IMR-90 (cell line): Measurements from ENCODE around the gene COX6A1. TPM values are rescaled to one million over a fixed set of nuclear protein-coding genes. Genes with fewer than 3 reads are reported as not detected.

Source experiments
- ATAC-seq: fragments of 200-7000 bp; cut with Tn5 transposase; 2 replicates; pipeline ENCODE4 v1.9.1; 2020; ENCODE audit warnings: low read depth, mild to moderate bottlenecking, moderate library complexity
- BruUV-seq: library from RNA; stranded (reverse); fragments of 400-500 nt; replicated peaks from 2 replicates; lab custom pipeline; 2021; lab: Mats Ljungman, UMichigan
- CTCF ChIA-PET: fragments of 300-600 bp; formaldehyde crosslinking; extraction: SDS; loops from one replicate; lab custom pipeline; 2021; ENCODE audit warnings: antibody characterized with exemption; lab: Yijun Ruan, JAX
- POLR2A ChIA-PET: fragments of 300-600 bp; sonication (Branson Sonifier 250); formaldehyde crosslinking; loops from one replicate; lab custom pipeline; 2022; ENCODE audit warnings: antibody characterized with exemption; ENCODE audit not compliant: unreplicated experiment; lab: Charles Lee
- DNase-seq: peaks from one replicate; pipeline ENCODE4 v3.0.0; 2013
- H2AFZ ChIP-seq: replicated peaks from 2 replicates; pipeline ENCODE3; 2013; ENCODE audit warnings: low read length, mild to moderate bottlenecking; ENCODE audit not compliant: poor library complexity
- H2AK5ac ChIP-seq: 2 replicates; pipeline ENCODE4 v1.6.1; 2013; ENCODE audit warnings: low read depth, low read length, inconsistent platforms
- H2AK9ac ChIP-seq: replicated peaks from 2 replicates; pipeline ENCODE3; 2013; ENCODE audit warnings: mild to moderate bottlenecking, low read depth, low read length, moderate library complexity; ENCODE audit not compliant: poor library complexity
- H2BK120ac ChIP-seq: 2 replicates; pipeline ENCODE4 v1.6.1; 2013; ENCODE audit warnings: low read depth, low read length, inconsistent platforms
- H2BK15ac ChIP-seq: 3 replicates; pipeline ENCODE4 v1.6.1; 2013; ENCODE audit warnings: low read depth, low read length, inconsistent platforms
- H2BK20ac ChIP-seq: 2 replicates; pipeline ENCODE4 v1.6.1; 2013; ENCODE audit warnings: low read depth, mild to moderate bottlenecking, inconsistent platforms, low read length, moderate library complexity
- H2BK5ac ChIP-seq: 2 replicates; pipeline ENCODE4 v1.6.1; 2013; ENCODE audit warnings: mild to moderate bottlenecking, low read depth, low read length, inconsistent platforms; ENCODE audit not compliant: poor library complexity, severe bottlenecking
- H3K14ac ChIP-seq: replicated peaks from 2 replicates; pipeline ENCODE4 v1.6.1; 2013; ENCODE audit warnings: low read depth, low read length, inconsistent platforms
- H3K18ac ChIP-seq: 2 replicates; pipeline ENCODE4 v1.6.1; 2013; ENCODE audit warnings: low read depth, low read length, control low read depth
- H3K23ac ChIP-seq: 2 replicates; pipeline ENCODE4 v1.6.1; 2013; ENCODE audit warnings: low read depth, low read length, inconsistent platforms
- H3K27ac ChIP-seq: 2 replicates; pipeline ENCODE4 v1.5.1; 2013; ENCODE audit warnings: mild to moderate bottlenecking, control low read depth, low read length; ENCODE audit not compliant: insufficient read depth
- H3K27me3 ChIP-seq: 2 replicates; pipeline ENCODE4 v1.6.1; 2013; ENCODE audit warnings: low read length; ENCODE audit not compliant: control insufficient read depth, insufficient read depth
- H3K36me3 ChIP-seq: 2 replicates; pipeline ENCODE4 v1.6.1; 2013; ENCODE audit warnings: low read length, mixed read lengths; ENCODE audit not compliant: control insufficient read depth, insufficient read depth
- H3K4ac ChIP-seq: 2 replicates; pipeline ENCODE4 v1.6.1; 2013; ENCODE audit warnings: low read depth, low read length, inconsistent platforms
- H3K4me1 ChIP-seq: 2 replicates; pipeline ENCODE4 v1.6.1; 2013; ENCODE audit warnings: low read length, mixed read lengths; ENCODE audit not compliant: control insufficient read depth, insufficient read depth
- H3K4me2 ChIP-seq: 2 replicates; pipeline ENCODE4 v1.6.1; 2013; ENCODE audit warnings: low read depth, mild to moderate bottlenecking, control low read depth, low read length, moderate library complexity
- H3K4me3 ChIP-seq: 2 replicates; pipeline ENCODE4 v1.5.1; 2013; ENCODE audit warnings: low read depth, mild to moderate bottlenecking, control low read depth, low read length, moderate library complexity; ENCODE audit not compliant: insufficient read depth
- H3K56ac ChIP-seq: 2 replicates; pipeline ENCODE4 v1.6.1; 2013; ENCODE audit warnings: low read length, inconsistent platforms; ENCODE audit not compliant: insufficient read depth; ENCODE audit errors: extremely low read depth
- H3K79me1 ChIP-seq, 2 experiments: 2 replicates each; pipeline ENCODE4 v1.6.1; 2013; ENCODE audit warnings: low read length in 2 of 2, inconsistent platforms in 1 of 2, low read depth in 1 of 2
- H3K9ac ChIP-seq: 2 replicates; pipeline ENCODE4 v1.6.1; 2013; ENCODE audit warnings: low read depth, low read length, control low read depth
- H3K9me1 ChIP-seq: 2 replicates; pipeline ENCODE4 v1.6.1; 2013; ENCODE audit warnings: low read length, inconsistent platforms; ENCODE audit not compliant: insufficient read depth
- H3K9me3 ChIP-seq: 2 replicates; pipeline ENCODE4 v1.6.1; 2013; ENCODE audit warnings: low read length; ENCODE audit not compliant: control insufficient read depth, insufficient read depth
- H4K20me1 ChIP-seq: 2 replicates; pipeline ENCODE4 v1.6.1; 2013; ENCODE audit warnings: low read length, inconsistent platforms; ENCODE audit not compliant: insufficient read depth
- H4K5ac ChIP-seq: 2 replicates; pipeline ENCODE4 v1.6.1; 2013; ENCODE audit warnings: mild to moderate bottlenecking, low read depth, low read length, control low read depth
- H4K8ac ChIP-seq, 2 experiments: 2 replicates each; pipeline ENCODE4 v1.6.1; 2013; ENCODE audit warnings: low read depth in 2 of 2, low read length in 2 of 2, control low read depth in 1 of 2, inconsistent platforms in 1 of 2
- H4K91ac ChIP-seq: 2 replicates; pipeline ENCODE4 v1.6.1; 2013; ENCODE audit warnings: low read depth, low read length, inconsistent platforms; ENCODE audit not compliant: insufficient read depth
- CEBPB ChIP-seq: IDR thresholded peaks from 2 replicates; pipeline ENCODE4 v1.6.1; 2012; ENCODE audit warnings: low read depth, low read length, improper control_type of control experiment
- MXI1 ChIP-seq: IDR thresholded peaks from 2 replicates; pipeline ENCODE4 v1.6.1; 2012; ENCODE audit warnings: low read depth, mild to moderate bottlenecking, low read length, moderate library complexity, borderline replicate concordance
- dilution Hi-C: fragments of 300-500 bp; cut with HindIII; formaldehyde crosslinking; loops from one replicate; pipeline ENCODE4 v1.14.3; 2018; ENCODE audit warnings: low sequenced_read_pairs; ENCODE audit not compliant: unreplicated experiment
- in situ Hi-C: fragments of 300-500 bp; cut with MboI; formaldehyde crosslinking; loops from 3 replicates; pipeline ENCODE4 v1.14.3; 2019; ENCODE audit warnings: low sequenced_read_pairs, inconsistent platforms, mixed read lengths
- intact Hi-C: fragments of 100-400 bp; cut with micrococcal nuclease; formaldehyde crosslinking; loops from 2 replicates; pipeline ENCODE4 v1.10.0; 2022
- polyA plus RNA-seq, 3 experiments: library from polyadenylated mRNA; depleted of rRNA; stranded (reverse); fragments of >200 nt; gene quantifications; 2 replicates each; pipeline ENCODE4 v1.2.3, GENCODE V29; 2012; ENCODE audit warnings: low replicate concordance in 1 of 3
- total RNA-seq: library from RNA; depleted of rRNA; stranded (reverse); fragments of >200 nt; gene quantifications from 2 replicates; pipeline ENCODE4 v1.2.3, GENCODE V29; 2012

COX6A1 gene
- total and polyA plus RNA-seq, 2 of the 4 experiments (the other 2 are of a cell fraction) = 396 to 541 TPM

DNA sequence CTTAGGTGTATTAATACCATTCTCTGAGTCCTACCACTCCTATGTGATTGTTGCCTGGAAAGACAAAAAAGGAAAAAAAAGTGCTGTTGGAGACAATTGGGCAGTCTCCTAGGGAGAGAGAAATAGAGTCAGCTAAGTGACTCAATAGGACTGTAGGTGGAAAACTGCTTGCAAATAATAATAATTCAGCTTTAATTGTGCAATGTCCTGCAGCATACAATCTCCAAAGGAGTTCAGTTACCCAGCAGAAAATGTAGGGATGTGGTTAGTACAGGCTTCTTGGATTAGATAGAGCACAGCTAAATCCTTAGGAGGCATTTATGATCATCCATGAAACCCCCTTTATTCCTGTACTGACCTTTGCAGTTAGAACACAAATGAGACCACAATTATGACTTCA is 34.6 kb downstream of the COX6A1 start:
- peak; percentile 31 for DNase-seq
- Histone ChIP-seq H4K5ac (no peak overlapping the region), H2BK15ac (no peak overlapping the region), H2BK120ac (no peak overlapping the region), H4K8ac (no peak overlapping the region), H2BK20ac (no peak overlapping the region), H3K56ac (no peak overlapping the region), H2AFZ (no peak overlapping the region), H3K18ac (no peak overlapping the region), H3K27me3 (no peaks in the 10 kb centered on the region), H3K79me1 (peaks cover 19 to 51% of the 10 kb centered on the region in 2 experiments), H3K4me3 (no peak overlapping the region), H4K91ac (no peak overlapping the region), H2BK5ac (no peak overlapping the region), H3K9me3 (no peaks in the 10 kb centered on the region), H4K20me1 (peaks cover 18% of the 10 kb centered on the region), H3K4ac (no peak overlapping the region), H2AK9ac (no peak overlapping the region), H3K36me3 (no peaks in the 10 kb centered on the region), H3K4me2 (no peak overlapping the region), H3K9me1 (peaks cover 4% of the 10 kb centered on the region; the same call in 1 of the 2 replicates), H3K27ac (no peak overlapping the region), H3K4me1 (peaks cover 4% of the 10 kb centered on the region), H3K14ac (no peak overlapping the region), H3K9ac (no peak overlapping the region), H3K23ac (no peak overlapping the region), H2AK5ac (no peak overlapping the region)
- dilution Hi-C loops = no loop called here
- POLR2A ChIA-PET = no interaction called here
- intact Hi-C loops = no loop called here
- ATAC-seq = no peak
- in situ Hi-C loops = no loop called here
- no TSS peak for BruUV-seq
- no peak for TF ChIP-seq MXI1
- peak; percentile 56 for TF ChIP-seq CEBPB
- CTCF ChIA-PET = no interaction called here
